SK-N-SH treated with all-trans-retinoic acid at 6 μM for 48 hours (cell line): ENCODE data around the gene DIPK1B.

Experiments
- ATAC-seq: fragments of 200-7000 bp; cut with Tn5 transposase; 3 replicates; pipeline ENCODE4 v1.9.1; 2020; ENCODE audit warnings: mild to moderate bottlenecking, moderate library complexity
- ARNTL ChIP-seq: fragments of 450-650 bp; formaldehyde crosslinking; IDR thresholded peaks from 2 replicates; pipeline ENCODE4 v1.5.0; 2020; ENCODE audit warnings: low read depth, mild to moderate bottlenecking, moderate library complexity, borderline replicate concordance
- BACH2 ChIP-seq: fragments of 250-450 bp; sonication (Bioruptor Pico); IDR thresholded peaks from 2 replicates; pipeline ENCODE4 v1.9.0; 2021; ENCODE audit warnings: mild to moderate bottlenecking, borderline replicate concordance
- CREB5 ChIP-seq: fragments of 250-450 bp; sonication (Bioruptor Pico); IDR thresholded peaks from 2 replicates; pipeline ENCODE4 v1.5.1; 2020; ENCODE audit warnings: low read depth, mild to moderate bottlenecking, moderate library complexity
- CSDC2 ChIP-seq: fragments of 250-450 bp; sonication (Bioruptor Pico); IDR thresholded peaks from 2 replicates; pipeline ENCODE4 v1.5.0; 2020; ENCODE audit warnings: mild to moderate bottlenecking, moderate library complexity
- CSRNP3 ChIP-seq: fragments of 250-450 bp; sonication (Bioruptor Pico); IDR thresholded peaks from 2 replicates; pipeline ENCODE4 v1.5.1; 2021; ENCODE audit warnings: mild to moderate bottlenecking, moderate library complexity
- ESRRG ChIP-seq: fragments of 250-450 bp; sonication (Bioruptor Pico); IDR thresholded peaks from 2 replicates; pipeline ENCODE4 v1.6.1; 2021; ENCODE audit warnings: mild to moderate bottlenecking
- GLIS3 ChIP-seq: fragments of 250-450 bp; sonication (Bioruptor Pico); IDR thresholded peaks from 2 replicates; pipeline ENCODE4 v1.5.0; 2020; ENCODE audit warnings: mild to moderate bottlenecking, moderate library complexity
- ISL1 ChIP-seq: fragments of 250-450 bp; sonication (Bioruptor Pico); IDR thresholded peaks from 2 replicates; pipeline ENCODE4 v2.1.2; 2022; ENCODE audit warnings: mild to moderate bottlenecking, moderate library complexity
- OSR1 ChIP-seq: fragments of 250-450 bp; sonication (Bioruptor Pico); IDR thresholded peaks from 2 replicates; pipeline ENCODE4 v1.8.0; 2022; ENCODE audit warnings: moderate library complexity, mild to moderate bottlenecking, inconsistent platforms
- PATZ1 ChIP-seq: fragments of 250-450 bp; sonication (Bioruptor Pico); IDR thresholded peaks from 2 replicates; pipeline ENCODE4 v1.8.0; 2020; ENCODE audit warnings: mild to moderate bottlenecking, moderate library complexity, borderline replicate concordance
- POU6F1 ChIP-seq: fragments of 250-450 bp; sonication (Bioruptor Pico); IDR thresholded peaks from 2 replicates; pipeline ENCODE4 v1.8.0; 2021; ENCODE audit warnings: low read depth, mild to moderate bottlenecking, moderate library complexity, borderline replicate concordance
- PPARA ChIP-seq: fragments of 250-450 bp; sonication (Bioruptor Pico); IDR thresholded peaks from 2 replicates; pipeline ENCODE4 v1.5.0; 2020; ENCODE audit warnings: mild to moderate bottlenecking, borderline replicate concordance
- RARB ChIP-seq: fragments of 250-450 bp; sonication (Bioruptor Pico); IDR thresholded peaks from 2 replicates; pipeline ENCODE4 v1.8.0; 2021; ENCODE audit warnings: mild to moderate bottlenecking, moderate library complexity
- SNAI2 ChIP-seq: fragments of 250-450 bp; sonication (Bioruptor Pico); IDR thresholded peaks from 2 replicates; pipeline ENCODE4 v1.5.0; 2020; ENCODE audit warnings: mild to moderate bottlenecking, moderate library complexity
- TCF4 ChIP-seq: fragments of 250-450 bp; sonication (Bioruptor Pico); IDR thresholded peaks from 2 replicates; pipeline ENCODE4 v1.8.0; 2021; ENCODE audit warnings: mild to moderate bottlenecking, moderate library complexity, borderline replicate concordance
- TOX ChIP-seq: fragments of 250-450 bp; sonication (Bioruptor Pico); IDR thresholded peaks from 2 replicates; pipeline ENCODE4 v1.8.0; 2021; ENCODE audit warnings: mild to moderate bottlenecking, moderate library complexity, borderline replicate concordance
- TSHZ2 ChIP-seq: fragments of 250-450 bp; sonication (Bioruptor Pico); IDR thresholded peaks from 2 replicates; pipeline ENCODE4 v1.5.0; 2020; ENCODE audit warnings: mild to moderate bottlenecking, moderate library complexity
- ZC3H10 ChIP-seq: fragments of 250-450 bp; sonication (Bioruptor Pico); IDR thresholded peaks from 2 replicates; pipeline ENCODE4 v1.5.1; 2021; ENCODE audit warnings: mild to moderate bottlenecking, moderate library complexity
- ZFP3 ChIP-seq: fragments of 250-450 bp; sonication (Bioruptor Pico); IDR thresholded peaks from 2 replicates; pipeline ENCODE4 v1.5.0; 2020; ENCODE audit warnings: mild to moderate bottlenecking, moderate library complexity
- ZFP30 ChIP-seq: fragments of 450-650 bp; formaldehyde crosslinking; IDR thresholded peaks from 2 replicates; pipeline ENCODE4 v1.5.0; 2022; ENCODE audit warnings: mild to moderate bottlenecking, moderate library complexity
- ZNF565 ChIP-seq: fragments of 450-650 bp; formaldehyde crosslinking; conservative IDR thresholded peaks from 2 replicates; pipeline ENCODE4 v1.5.0; 2020; ENCODE audit warnings: low read depth, mild to moderate bottlenecking, moderate library complexity
- ZNF70 ChIP-seq: fragments of 450-650 bp; formaldehyde crosslinking; IDR thresholded peaks from 2 replicates; pipeline ENCODE4 v1.5.0; 2020; ENCODE audit warnings: mild to moderate bottlenecking, moderate library complexity
- ZNF8 ChIP-seq: fragments of 450-650 bp; formaldehyde crosslinking; IDR thresholded peaks from 2 replicates; pipeline ENCODE4 v1.5.0; 2020; ENCODE audit warnings: mild to moderate bottlenecking, moderate library complexity

DIPK1B gene

GRCh38 chr9:136720898-136721338, 8.5 kb downstream of the DIPK1B start:
- ATAC-seq = peak; percentile 3
- TF ChIP-seq CREB5 (CRISPR knock-in tag) = no peak
- TF ChIP-seq ZNF565 (CRISPR knock-in tag) = no peak
- TF ChIP-seq POU6F1 (CRISPR knock-in tag) = no peak
- no peak for TF ChIP-seq TOX (CRISPR knock-in tag)
- no peak for TF ChIP-seq OSR1 (CRISPR knock-in tag)
- TF ChIP-seq CSDC2 (CRISPR knock-in tag) = no peak
- no peak for TF ChIP-seq ZNF8 (CRISPR knock-in tag)
- TF ChIP-seq PATZ1 (CRISPR knock-in tag) = no peak
- no peak for TF ChIP-seq BACH2 (CRISPR knock-in tag)
- TF ChIP-seq ZC3H10 = no peak
- no peak for TF ChIP-seq ZFP30 (CRISPR knock-in tag)
- TF ChIP-seq GLIS3 = no peak
- TF ChIP-seq ESRRG (CRISPR knock-in tag) = no peak
- TF ChIP-seq PPARA (CRISPR knock-in tag) = no peak
- no peak for TF ChIP-seq TCF4
- no peak for TF ChIP-seq CSRNP3 (CRISPR knock-in tag)

- TF ChIP-seq TCF4 = no peak
- no peak for TF ChIP-seq BACH2 (CRISPR knock-in tag)
- no peak for TF ChIP-seq ZNF70 (CRISPR knock-in tag)
- TF ChIP-seq PPARA (CRISPR knock-in tag) = no peak
- no peak for TF ChIP-seq RARB (CRISPR knock-in tag)
- TF ChIP-seq ZFP30 (CRISPR knock-in tag) = no peak
- TF ChIP-seq ZNF565 (CRISPR knock-in tag) = no peak
- peak; percentile 34 for ATAC-seq
Observed at GRCh38 chr9:136721339-136722092, 9.1 kb downstream of the DIPK1B start.

- ATAC-seq = peak; percentile 3
- no peak for TF ChIP-seq SNAI2 (CRISPR knock-in tag)
- no peak for TF ChIP-seq ZNF565 (CRISPR knock-in tag)
- TF ChIP-seq ESRRG (CRISPR knock-in tag) = no peak
- no peak for TF ChIP-seq TOX (CRISPR knock-in tag)
- no peak for TF ChIP-seq POU6F1 (CRISPR knock-in tag)
- TF ChIP-seq TSHZ2 (CRISPR knock-in tag) = no peak
- no peak for TF ChIP-seq ZFP30 (CRISPR knock-in tag)
- TF ChIP-seq ZFP3 (CRISPR knock-in tag) = no peak
- TF ChIP-seq TCF4 = no peak
- TF ChIP-seq BACH2 (CRISPR knock-in tag) = no peak
- no peak for TF ChIP-seq ARNTL (CRISPR knock-in tag)
- no peak for TF ChIP-seq RARB (CRISPR knock-in tag)
- TF ChIP-seq ZC3H10 = no peak
- TF ChIP-seq PPARA (CRISPR knock-in tag) = no peak
- TF ChIP-seq ISL1 (CRISPR knock-in tag) = no peak
Observed at GRCh38 chr9:136722093-136722968, 10.0 kb downstream of the DIPK1B start.
